ENCODE results near the gene PSMA3.

The PSMA3 gene

DNA sequence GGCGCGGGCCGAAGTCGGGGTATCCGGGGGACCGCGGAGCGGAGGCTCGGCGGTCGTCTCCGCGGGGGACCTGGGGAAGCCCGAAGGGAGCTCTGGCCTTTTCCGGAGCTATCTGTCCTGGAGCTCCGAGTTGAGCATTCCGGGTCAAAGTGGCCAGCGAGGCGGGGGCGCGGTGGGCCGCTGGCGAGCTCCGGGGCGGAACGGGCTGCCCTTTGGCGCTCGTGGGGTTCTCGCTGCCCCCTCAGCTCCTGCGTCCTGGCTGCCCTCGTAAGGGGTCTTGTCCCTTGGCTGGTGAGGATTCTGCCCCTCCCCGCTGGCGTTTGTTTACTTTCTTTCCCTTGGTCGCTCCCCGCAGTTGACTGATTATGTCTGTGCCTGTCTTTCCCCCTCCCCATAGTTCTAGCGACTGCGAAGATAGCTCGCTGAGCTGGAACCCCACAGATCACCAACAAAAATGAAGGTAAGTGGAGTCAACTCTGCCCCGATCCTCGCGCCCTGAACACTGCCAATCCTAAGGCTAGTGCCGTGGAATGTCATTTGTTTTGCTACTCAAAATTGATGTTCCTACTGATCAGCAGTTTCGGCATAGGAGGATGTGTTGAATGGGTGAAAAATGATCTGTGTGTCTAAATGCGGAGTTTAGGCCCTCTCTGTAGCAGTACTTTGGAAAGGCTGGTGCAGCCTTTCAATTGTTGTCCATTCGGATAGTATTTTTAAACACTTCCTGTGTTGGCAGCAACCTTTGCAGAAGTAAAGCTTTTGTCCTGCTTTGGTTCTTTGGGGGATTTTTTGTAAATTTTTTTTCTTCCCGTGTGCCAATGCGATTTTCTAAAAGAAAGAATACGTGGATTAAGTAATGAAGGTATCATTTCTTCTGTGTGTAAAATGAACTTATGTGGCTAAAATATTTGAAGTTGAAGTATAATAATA lies 55.0 kb downstream of the PSMA3 start:
- DNase-seq, result no peak

DNA sequence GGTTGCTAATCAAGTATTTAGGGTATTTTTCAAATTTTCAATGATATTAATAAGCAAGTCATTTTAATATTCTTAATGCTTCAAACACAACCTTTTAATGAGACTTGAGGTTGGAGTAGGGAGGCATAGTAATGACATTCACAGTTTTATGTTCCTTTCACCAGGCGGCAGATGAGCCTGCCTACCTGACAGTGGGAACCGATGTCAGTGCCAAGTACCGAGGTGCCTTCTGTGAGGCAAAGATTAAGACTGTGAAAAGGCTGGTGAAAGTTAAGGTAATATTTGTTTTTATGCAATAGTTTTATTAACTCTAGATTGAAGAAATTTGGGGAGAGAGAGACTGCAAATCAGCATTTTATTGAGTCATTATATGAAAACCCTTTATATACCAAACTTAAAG lies 56.8 kb downstream of the PSMA3 start:
- no peak for DNase-seq

DNA sequence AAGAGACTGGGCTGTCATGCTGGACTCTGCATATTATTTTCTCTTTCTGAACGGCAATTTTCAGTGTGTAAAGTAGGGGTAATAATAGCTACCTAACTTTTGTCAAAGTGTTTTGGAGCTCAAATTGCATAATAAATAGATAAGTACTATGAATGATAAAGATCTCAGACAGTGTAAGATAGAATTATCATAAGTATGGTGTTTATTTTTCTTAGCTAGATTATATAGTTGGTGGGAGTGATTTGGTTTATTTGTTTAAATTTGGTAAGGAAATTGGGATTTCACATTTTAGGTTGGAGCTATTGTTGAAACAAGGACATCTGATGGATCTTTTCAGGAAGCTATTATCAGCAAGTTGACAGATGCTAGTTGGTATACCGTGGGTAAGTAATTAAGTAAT lies 61.1 kb downstream of the PSMA3 start:
- DNase-seq, result no peak

DNA sequence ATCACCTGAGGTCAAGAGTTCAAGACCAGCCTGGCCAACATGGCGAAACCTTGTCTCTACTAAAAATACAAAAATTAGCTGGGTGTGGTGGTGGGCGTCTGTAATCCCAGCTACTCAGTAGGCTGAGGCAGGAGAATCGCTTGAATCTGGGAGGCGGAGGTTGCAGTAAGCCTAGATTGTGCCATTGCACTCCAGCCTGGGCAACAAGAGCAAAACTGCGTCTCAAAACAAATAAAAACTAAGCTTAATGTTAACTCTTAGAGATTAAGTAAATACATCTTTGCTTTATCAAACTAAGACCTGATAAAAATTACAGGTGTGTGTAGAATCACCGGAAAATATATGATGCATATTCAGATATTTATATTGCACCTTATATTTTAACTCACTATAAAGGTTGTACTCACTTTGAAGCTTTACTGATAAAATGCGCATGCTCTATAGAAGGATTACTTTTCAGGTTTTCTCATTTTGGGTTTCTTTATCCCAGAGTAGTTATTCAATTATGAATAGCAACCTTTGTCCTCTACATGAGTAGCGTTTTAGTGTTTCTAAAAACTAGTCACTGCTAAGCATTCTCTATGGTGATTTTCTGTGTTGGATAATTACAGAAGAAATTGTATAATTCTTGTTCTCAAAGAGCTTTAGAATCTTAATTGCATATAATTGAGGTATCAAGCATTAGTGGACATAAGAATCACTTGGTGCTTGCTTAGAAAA lies 63.1 kb downstream of the PSMA3 start:
- no peak for DNase-seq

DNA sequence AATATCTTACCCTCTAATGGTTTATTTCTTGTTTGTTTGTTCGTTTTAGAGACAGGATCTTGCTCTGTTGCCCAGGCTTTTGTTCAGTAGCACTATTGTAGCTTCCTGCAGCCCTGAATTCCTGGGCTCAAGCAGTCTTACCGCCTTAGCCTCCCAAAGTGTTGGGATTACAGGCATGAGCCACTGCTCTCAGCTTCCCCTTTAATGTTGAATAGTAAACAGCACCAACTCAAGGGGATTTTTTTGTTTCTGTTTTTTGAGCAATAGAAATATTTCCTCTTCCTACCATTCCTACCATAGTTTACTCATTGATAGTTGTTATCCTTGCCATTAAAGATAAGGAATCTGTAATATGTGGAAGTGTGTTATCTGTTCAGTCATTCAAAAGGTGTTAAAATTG lies 64.4 kb downstream of the PSMA3 start:
- no peak for DNase-seq

DNA sequence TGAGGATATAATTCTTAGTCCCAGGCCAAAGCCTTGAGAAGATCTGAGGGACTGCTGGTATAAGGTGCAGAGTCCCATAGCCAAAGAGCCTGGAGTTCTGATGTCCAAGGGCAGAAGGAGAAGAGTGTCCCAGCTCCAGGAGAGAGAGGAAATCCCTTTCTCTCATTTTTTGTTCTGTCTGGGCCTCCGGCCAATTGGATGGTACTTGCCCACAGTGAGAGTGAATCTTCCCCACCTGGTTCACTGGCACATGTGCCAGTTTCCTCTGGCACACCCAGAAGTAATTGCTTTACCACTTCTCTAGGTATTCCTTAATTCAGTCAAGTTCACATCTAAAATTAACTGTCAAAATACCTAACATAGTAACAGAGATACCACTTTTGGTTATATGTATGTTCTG lies 69.1 kb downstream of the PSMA3 start:
- DNase-seq, result no peak

DNA sequence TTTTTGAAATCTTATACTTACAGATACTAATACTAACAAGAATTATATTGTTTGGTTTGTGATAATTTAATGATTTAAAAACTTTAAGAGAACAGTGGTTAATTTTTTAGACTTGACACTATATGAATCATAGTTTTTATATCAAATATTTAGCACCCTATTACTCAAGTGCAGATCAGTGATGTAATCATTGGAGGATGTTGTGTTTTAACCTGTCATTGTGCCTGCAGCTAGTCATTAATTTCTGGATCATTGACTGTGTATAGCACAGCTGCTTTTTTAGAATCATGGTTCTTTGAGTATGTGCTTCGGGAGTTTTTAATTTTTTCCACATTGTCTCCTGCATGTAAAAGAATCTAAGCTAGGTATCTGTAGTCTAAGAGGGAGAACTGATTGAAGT lies 71.0 kb downstream of the PSMA3 start:
- no peak for DNase-seq

Measured in NCI-H1930 (cell line).